DOHH2 (cell line): Measurements from ENCODE around the gene SCAF1.

Experiments used
- H3F3A ChIP-seq: fragments of 200-600 bp; sonication (generic), shearing (Covaris generic); 2 replicates; pipeline ENCODE4 v1.6.0; 2016; ENCODE audit warnings: antibody characterized with exemption, mild to moderate bottlenecking; ENCODE audit not compliant: control insufficient read depth, insufficient read depth
- H3K27ac ChIP-seq: fragments of 200-600 bp; sonication (generic); 2 replicates; pipeline ENCODE4 v1.5.1; 2014; ENCODE audit warnings: low read depth, mild to moderate bottlenecking, low read length, moderate library complexity
- H3K27me3 ChIP-seq: fragments of 200-600 bp; sonication (generic); 2 replicates; pipeline ENCODE4 v1.6.1; 2014; ENCODE audit warnings: mild to moderate bottlenecking, low read length, mixed read lengths; ENCODE audit not compliant: control insufficient read depth
- H3K36me3 ChIP-seq: fragments of 200-600 bp; sonication (generic); 2 replicates; pipeline ENCODE4 v1.6.1; 2014; ENCODE audit warnings: mild to moderate bottlenecking, low read length, moderate library complexity, mixed read lengths; ENCODE audit not compliant: control insufficient read depth
- H3K4me1 ChIP-seq: fragments of 200-600 bp; sonication (generic); 2 replicates; pipeline ENCODE4 v1.6.1; 2014; ENCODE audit warnings: mild to moderate bottlenecking, low read length, mixed read lengths; ENCODE audit not compliant: control insufficient read depth
- H3K4me2 ChIP-seq: fragments of 200-600 bp; sonication (generic); 2 replicates; pipeline ENCODE4 v1.6.0; 2014; ENCODE audit warnings: mild to moderate bottlenecking, low read length, moderate library complexity
- H3K4me3 ChIP-seq: fragments of 200-600 bp; sonication (generic); 2 replicates; pipeline ENCODE4 v1.5.1; 2014; ENCODE audit warnings: mild to moderate bottlenecking, low read length, mixed read lengths
- H3K79me2 ChIP-seq: fragments of 200-600 bp; sonication (generic); 2 replicates; pipeline ENCODE4 v1.6.1; 2014; ENCODE audit warnings: mild to moderate bottlenecking, low read length, mixed read lengths; ENCODE audit not compliant: control insufficient read depth
- H3K9me2 ChIP-seq: fragments of 200-600 bp; sonication (generic); replicated peaks from 2 replicates; pipeline ENCODE4 v1.6.1; 2014; ENCODE audit warnings: mild to moderate bottlenecking, low read length, mixed read lengths; ENCODE audit not compliant: control insufficient read depth
- H3K9me3 ChIP-seq: fragments of 200-600 bp; sonication (generic); 2 replicates; pipeline ENCODE4 v1.6.1; 2014; ENCODE audit warnings: antibody characterized with exemption, low read length, mixed read lengths; ENCODE audit not compliant: control insufficient read depth, insufficient read depth
- H4K20me1 ChIP-seq: fragments of 200-600 bp; sonication (generic); 2 replicates; pipeline ENCODE4 v1.6.0; 2014; ENCODE audit warnings: low read depth, mild to moderate bottlenecking, antibody characterized with exemption, low read length, moderate library complexity; ENCODE audit not compliant: control insufficient read depth, insufficient read depth
- EZH2phosphoT487 ChIP-seq: fragments of 200-600 bp; sonication (generic); IDR thresholded peaks from 2 replicates; pipeline ENCODE4 v1.6.1; 2017; ENCODE audit warnings: borderline replicate concordance, mild to moderate bottlenecking, antibody characterized with exemption, low read length, moderate library complexity, mixed read lengths
- TF ChIP-seq, protein P1 (sequence below): fragments of 200-600 bp; sonication (generic); IDR thresholded peaks from one replicate; pipeline ENCODE4 v1.5.1; 2014; ENCODE audit warnings: antibody characterized with exemption, mild to moderate bottlenecking, low read depth, low read length; ENCODE audit not compliant: poor library complexity, severe bottlenecking

SCAF1 gene

DNA sequence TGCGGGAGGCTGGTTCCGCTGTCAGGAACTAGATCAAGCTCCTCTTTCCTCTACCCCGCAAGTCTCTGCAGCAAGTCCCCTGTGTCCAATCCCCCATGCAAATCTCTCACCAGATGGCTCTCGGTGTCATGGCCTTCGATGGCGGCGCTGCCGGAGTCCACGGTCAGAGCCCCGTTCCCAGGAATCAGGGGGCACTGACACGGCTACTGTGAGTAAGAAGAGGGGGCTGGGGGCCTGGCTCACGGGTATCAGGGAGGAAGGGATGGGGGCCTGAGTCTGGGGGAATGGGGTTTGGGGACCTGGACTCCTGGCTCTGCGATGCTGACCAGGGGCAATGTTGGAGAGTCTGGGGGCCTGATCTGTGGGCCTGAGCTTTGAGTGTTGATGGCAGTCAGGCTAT lies 4.0 kb downstream of the SCAF1 start:
- Histone ChIP-seq H3K27me3 (no peaks in the 10 kb centered on the region; the same call in 1 of the 2 replicates), H3K4me2 (no peak overlapping the region), H3K9me3 (no peaks in the 10 kb centered on the region), H3K4me1 (peaks cover 12% of the 10 kb centered on the region), H3F3A (peaks cover 2% of the 10 kb centered on the region), H3K27ac (no peak overlapping the region), H4K20me1 (no peaks in the 10 kb centered on the region), H3K4me3 (no peak overlapping the region), H3K36me3 (peaks cover 64% of the 10 kb centered on the region), H3K79me2 (peaks cover 73% of the 10 kb centered on the region), H3K9me2 (no peaks in the 10 kb centered on the region)
- no peak for TF ChIP-seq EZH2phosphoT487
- TF ChIP-seq, protein P1, sequence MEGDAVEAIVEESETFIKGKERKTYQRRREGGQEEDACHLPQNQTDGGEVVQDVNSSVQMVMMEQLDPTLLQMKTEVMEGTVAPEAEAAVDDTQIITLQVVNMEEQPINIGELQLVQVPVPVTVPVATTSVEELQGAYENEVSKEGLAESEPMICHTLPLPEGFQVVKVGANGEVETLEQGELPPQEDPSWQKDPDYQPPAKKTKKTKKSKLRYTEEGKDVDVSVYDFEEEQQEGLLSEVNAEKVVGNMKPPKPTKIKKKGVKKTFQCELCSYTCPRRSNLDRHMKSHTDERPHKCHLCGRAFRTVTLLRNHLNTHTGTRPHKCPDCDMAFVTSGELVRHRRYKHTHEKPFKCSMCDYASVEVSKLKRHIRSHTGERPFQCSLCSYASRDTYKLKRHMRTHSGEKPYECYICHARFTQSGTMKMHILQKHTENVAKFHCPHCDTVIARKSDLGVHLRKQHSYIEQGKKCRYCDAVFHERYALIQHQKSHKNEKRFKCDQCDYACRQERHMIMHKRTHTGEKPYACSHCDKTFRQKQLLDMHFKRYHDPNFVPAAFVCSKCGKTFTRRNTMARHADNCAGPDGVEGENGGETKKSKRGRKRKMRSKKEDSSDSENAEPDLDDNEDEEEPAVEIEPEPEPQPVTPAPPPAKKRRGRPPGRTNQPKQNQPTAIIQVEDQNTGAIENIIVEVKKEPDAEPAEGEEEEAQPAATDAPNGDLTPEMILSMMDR, result no peak

- Histone ChIP-seq H3K9me2 (no peaks in the 10 kb centered on the region), H3K79me2 (peaks cover 69% of the 10 kb centered on the region), H3K4me2 (no peak overlapping the region), H3K4me3 (no peak overlapping the region), H3K4me1 (peaks cover 12% of the 10 kb centered on the region), H3K27ac (no peak overlapping the region), H3F3A (no peaks in the 10 kb centered on the region), H3K9me3 (no peaks in the 10 kb centered on the region), H4K20me1 (no peaks in the 10 kb centered on the region), H3K36me3 (peaks cover 67% of the 10 kb centered on the region), H3K27me3 (no peaks in the 10 kb centered on the region)
- TF ChIP-seq EZH2phosphoT487, result no peak
- TF ChIP-seq, protein P1, result no peak
These were observed 4.6 kb downstream of the SCAF1 start for GRCh38 chr19:49646586-49646985.

DNA sequence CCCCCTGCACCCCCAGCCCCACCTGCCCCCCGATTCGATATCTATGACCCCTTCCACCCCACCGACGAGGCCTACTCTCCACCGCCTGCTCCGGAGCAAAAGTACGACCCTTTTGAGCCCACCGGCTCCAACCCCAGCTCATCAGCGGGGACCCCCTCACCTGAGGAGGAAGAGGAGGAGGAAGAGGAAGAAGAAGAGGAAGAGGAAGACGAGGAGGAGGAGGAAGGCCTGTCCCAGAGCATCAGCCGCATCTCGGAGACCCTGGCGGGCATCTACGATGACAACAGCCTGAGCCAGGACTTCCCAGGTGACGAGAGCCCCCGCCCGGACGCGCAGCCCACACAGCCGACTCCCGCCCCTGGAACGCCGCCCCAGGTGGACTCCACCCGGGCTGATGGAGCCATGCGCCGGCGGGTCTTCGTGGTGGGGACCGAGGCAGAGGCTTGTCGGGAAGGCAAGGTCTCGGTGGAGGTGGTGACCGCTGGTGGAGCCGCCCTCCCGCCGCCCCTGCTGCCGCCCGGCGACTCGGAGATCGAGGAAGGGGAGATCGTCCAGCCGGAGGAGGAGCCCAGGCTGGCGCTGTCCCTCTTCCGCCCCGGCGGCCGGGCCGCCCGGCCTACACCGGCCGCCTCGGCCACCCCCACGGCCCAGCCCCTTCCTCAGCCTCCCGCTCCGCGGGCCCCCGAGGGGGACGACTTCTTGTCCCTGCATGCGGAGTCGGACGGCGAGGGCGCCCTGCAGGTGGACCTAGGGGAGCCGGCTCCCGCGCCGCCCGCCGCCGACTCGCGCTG lies 9.2 kb downstream of the SCAF1 start:
- Histone ChIP-seq H3K36me3 (peaks cover 71% of the 10 kb centered on the region), H3K4me3 (no peak overlapping the region), H3K27me3 (no peaks in the 10 kb centered on the region), H3K4me2 (no peak overlapping the region), H3K27ac (no peak overlapping the region), H4K20me1 (no peaks in the 10 kb centered on the region), H3K4me1 (no peaks in the 10 kb centered on the region), H3F3A (no peaks in the 10 kb centered on the region), H3K9me3 (no peaks in the 10 kb centered on the region), H3K79me2 (peaks cover 27% of the 10 kb centered on the region), H3K9me2 (no peaks in the 10 kb centered on the region)
- TF ChIP-seq, protein P1, result no peak
- TF ChIP-seq EZH2phosphoT487, result no peak
